ENCODE measurements around the gene GNAL. TPM values are rescaled to one million over a fixed set of nuclear protein-coding genes. Genes with fewer than 3 reads are reported as not detected.

Gene GNAL
- total and polyA plus RNA-seq, 2 of the 4 experiments (the other 2 are of a cell fraction) = 0.15 to 0.36 TPM

DNA sequence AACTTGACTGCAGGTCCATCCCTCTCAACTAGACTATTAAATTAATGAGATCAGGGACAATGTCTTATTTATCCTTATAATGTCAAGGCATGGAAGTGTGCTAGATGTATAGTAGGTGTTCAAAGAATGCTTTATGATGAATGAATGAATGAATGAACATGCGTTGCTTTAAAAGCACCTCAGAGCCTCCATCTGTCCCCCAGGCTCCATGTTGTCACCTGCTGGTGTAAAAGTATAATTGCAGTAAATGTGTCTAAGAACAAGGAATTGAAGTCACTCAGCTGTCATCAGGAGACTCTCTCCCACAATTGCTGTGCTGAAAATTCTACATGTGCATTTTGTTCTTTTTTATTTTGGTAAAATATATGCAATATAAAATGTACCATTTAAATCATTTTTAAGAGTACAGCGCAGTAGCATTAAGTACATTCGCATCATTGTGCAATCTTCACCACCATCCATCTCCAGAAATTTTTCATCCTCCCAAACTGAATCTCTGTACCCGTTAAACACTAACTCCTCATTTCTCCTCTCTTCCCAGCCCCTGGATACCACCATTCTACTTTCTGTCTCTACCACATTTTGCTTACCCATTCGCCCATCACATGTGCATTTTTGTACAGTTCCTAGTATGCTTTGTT lies 52.6 kb downstream of the GNAL start:
- Histone ChIP-seq H3K4me3 (ENCODE audit: insufficient read depth, low read depth, low read length) (no peak overlapping the region), H3K4ac (ENCODE audit: low read depth, low read length) (no peak overlapping the region), H2BK15ac (ENCODE audit: low read depth, low read length) (no peak overlapping the region), H3K23ac (ENCODE audit: low read depth, low read length) (no peak overlapping the region), H3K4me1 (ENCODE audit: control insufficient read depth, insufficient read depth, low read length) (no peaks in the 10 kb centered on the region), H3K9me1 (ENCODE audit: insufficient read depth, low read length) (no peaks in the 10 kb centered on the region), H2BK5ac (ENCODE audit: low read depth, low read length, poor library complexity, severe bottlenecking) (no peak overlapping the region), H2AFZ (replicated peaks; ENCODE audit: low read length, poor library complexity) (no peak overlapping the region), H3K4me2 (ENCODE audit: low read depth, low read length) (no peak overlapping the region), H4K91ac (ENCODE audit: insufficient read depth, low read depth, low read length) (no peak overlapping the region), H3K56ac (ENCODE audit: extremely low read depth, insufficient read depth, low read length) (no peak overlapping the region), H2BK20ac (ENCODE audit: low read depth, low read length) (no peak overlapping the region), H3K27me3 (ENCODE audit: control insufficient read depth, insufficient read depth, low read length) (peaks cover 57% of the 10 kb centered on the region), H4K8ac (ENCODE audit: low read depth in 2 of 2, low read length in 2 of 2) (no peak overlapping the region), H2AK5ac (ENCODE audit: low read depth, low read length) (no peak overlapping the region), H4K5ac (ENCODE audit: low read depth, low read length) (no peak overlapping the region), H2AK9ac (replicated peaks; ENCODE audit: low read depth, low read length, poor library complexity) (no peak overlapping the region), H3K14ac (replicated peaks; ENCODE audit: low read depth, low read length) (no peak overlapping the region), H3K9me3 (ENCODE audit: control insufficient read depth, insufficient read depth, low read length) (no peaks in the 10 kb centered on the region), H3K79me1 (ENCODE audit: low read depth in 1 of 2, low read length in 2 of 2) (no peaks in the 10 kb centered on the region), H3K36me3 (ENCODE audit: control insufficient read depth, insufficient read depth, low read length) (no peaks in the 10 kb centered on the region), H3K9ac (ENCODE audit: low read depth, low read length) (no peak overlapping the region), H3K27ac (ENCODE audit: insufficient read depth, low read length) (no peak overlapping the region), H4K20me1 (ENCODE audit: insufficient read depth, low read length) (no peaks in the 10 kb centered on the region), H2BK120ac (ENCODE audit: low read depth, low read length) (no peak overlapping the region), H3K18ac (ENCODE audit: low read depth, low read length) (no peak overlapping the region)
- no TSS peak for BruUV-seq (replicated peaks)
- intact Hi-C loops (cut with micrococcal nuclease) (no loop called here), in situ Hi-C loops (cut with MboI; ENCODE audit: low sequenced_read_pairs) (no loop called here), dilution Hi-C loops (cut with HindIII; ENCODE audit: low sequenced_read_pairs, unreplicated experiment) (no loop called here)
- POLR2A ChIA-PET (ENCODE audit: unreplicated experiment) = no interaction called here
- CTCF ChIA-PET = interaction anchor here (1.6 kb wide), 1 partner anchor 9 kb away, joined by 6 read pairs; no protein-coding TSS in a partner anchor
- ATAC-seq (ENCODE audit: low read depth) (no peak), DNase-seq (no peak)
- TF ChIP-seq NFE2L2 (IDR thresholded peaks at IDR 0.05; ENCODE audit: low read depth, low read length) = no peak
- peak; percentile 52; the same call in 1 of the 2 replicates for TF ChIP-seq CEBPB (IDR thresholded peaks at IDR 0.05; ENCODE audit: low read depth, low read length)
- TF ChIP-seq RAD21 (IDR thresholded peaks at IDR 0.05; ENCODE audit: low read length) = no peak
- TF ChIP-seq SMC3 (IDR thresholded peaks at IDR 0.05; ENCODE audit: low read depth, low read length) = 0 out of 2 replicates have a peak, but pooled peaks have one; percentile 6
- TF ChIP-seq, protein P1, sequence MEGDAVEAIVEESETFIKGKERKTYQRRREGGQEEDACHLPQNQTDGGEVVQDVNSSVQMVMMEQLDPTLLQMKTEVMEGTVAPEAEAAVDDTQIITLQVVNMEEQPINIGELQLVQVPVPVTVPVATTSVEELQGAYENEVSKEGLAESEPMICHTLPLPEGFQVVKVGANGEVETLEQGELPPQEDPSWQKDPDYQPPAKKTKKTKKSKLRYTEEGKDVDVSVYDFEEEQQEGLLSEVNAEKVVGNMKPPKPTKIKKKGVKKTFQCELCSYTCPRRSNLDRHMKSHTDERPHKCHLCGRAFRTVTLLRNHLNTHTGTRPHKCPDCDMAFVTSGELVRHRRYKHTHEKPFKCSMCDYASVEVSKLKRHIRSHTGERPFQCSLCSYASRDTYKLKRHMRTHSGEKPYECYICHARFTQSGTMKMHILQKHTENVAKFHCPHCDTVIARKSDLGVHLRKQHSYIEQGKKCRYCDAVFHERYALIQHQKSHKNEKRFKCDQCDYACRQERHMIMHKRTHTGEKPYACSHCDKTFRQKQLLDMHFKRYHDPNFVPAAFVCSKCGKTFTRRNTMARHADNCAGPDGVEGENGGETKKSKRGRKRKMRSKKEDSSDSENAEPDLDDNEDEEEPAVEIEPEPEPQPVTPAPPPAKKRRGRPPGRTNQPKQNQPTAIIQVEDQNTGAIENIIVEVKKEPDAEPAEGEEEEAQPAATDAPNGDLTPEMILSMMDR (conservative IDR thresholded peaks at IDR 0.05; ENCODE audit: low read depth, low read length) = peak; percentile 18; the same call in 1 of the 2 replicates
- WGBS, 2 experiments (ENCODE audit: extremely low coverage in 2 of 2, insufficient read length in 1 of 2) = 86% methylated on average over 3 of the region's 5 CpGs; no CpG with 5 or more reads in 1 of the 2 experiments
